Fibroblast of skin of right biceps (primary cell): Measurements from ENCODE around the gene LPIN2.
A peak's percentile ranks its signal among the peaks of the same experiment; 100 is the strongest.
"Not testable (repeated sequence)": the region's sequence is repeated elsewhere in the genome, so short reads cannot be mapped to it uniquely, and the experiment has no call there.

Source experiments
- DNase-seq: peaks from one replicate; pipeline ENCODE4 v3.0.0-alpha.2; 2013

The LPIN2 gene

DNA sequence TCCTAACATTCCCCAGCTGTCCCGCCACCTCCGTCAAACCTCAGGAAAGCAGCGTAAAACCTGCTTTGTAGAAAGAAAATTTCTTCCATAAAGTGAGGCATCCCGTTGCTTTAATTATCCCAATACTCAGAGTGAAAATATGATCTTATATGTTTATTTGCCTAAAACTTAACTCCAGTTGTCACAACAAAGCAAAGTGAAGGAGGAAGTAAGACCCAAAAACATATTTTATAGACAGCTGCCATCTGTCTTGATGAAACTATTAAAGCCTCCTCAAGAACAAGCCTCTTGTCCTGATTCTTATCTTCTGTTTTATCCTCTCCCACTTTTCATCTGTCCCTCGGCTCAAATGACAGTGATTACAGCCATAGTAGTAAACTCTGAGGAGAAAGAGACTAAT is 28.9 kb upstream of the LPIN2 start:
- DNase-seq: no peak

DNA sequence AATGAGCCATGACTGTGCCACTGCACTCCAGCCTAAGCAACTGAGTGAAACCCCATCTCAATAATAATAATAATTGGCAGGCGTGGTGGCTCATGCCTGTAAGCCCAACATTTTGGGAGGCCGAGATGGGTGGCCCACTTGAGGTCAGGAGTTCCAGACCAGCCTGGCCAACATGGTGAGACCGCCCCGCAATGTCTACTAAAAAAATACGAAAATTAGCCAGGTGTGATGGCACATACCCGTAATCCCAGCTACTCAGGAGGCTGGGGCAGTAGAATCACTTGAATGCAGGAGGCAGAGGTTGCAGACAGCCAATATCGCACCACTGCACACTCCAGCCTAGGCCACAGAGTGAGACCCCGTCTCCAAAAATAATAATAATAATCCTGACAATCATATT is 27.9 kb upstream of the LPIN2 start:
- DNase-seq: no peak

GRCh38 chr18:3040173-3040572 is 27.2 kb upstream of the LPIN2 start:
- no peak for DNase-seq

- DNase-seq: peak; percentile 36
Observed at GRCh38 chr18:3037423-3037915, 24.5 kb upstream of the LPIN2 start.

DNA sequence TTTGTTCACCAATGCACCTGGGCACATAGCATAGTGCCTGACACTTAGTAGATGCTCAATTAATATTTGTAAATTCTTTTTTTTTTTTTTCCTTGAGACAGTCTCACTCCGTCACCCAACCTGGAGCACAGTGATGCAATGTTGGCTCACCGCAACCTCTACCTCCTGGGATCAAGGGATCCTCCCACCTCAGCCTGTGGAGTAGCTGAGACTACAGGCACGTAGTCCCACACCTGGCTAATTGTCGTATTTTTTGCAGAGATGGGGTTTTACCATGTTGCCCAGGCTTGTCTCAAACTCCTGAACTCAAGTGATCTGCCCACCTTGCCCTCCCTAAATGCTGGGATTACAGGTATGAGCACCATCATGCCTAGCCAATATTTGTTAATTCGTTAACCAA is 23.2 kb upstream of the LPIN2 start:
- no peak for DNase-seq

GRCh38 chr18:3035635-3036034 is 22.7 kb upstream of the LPIN2 start:
- no peak for DNase-seq

DNA sequence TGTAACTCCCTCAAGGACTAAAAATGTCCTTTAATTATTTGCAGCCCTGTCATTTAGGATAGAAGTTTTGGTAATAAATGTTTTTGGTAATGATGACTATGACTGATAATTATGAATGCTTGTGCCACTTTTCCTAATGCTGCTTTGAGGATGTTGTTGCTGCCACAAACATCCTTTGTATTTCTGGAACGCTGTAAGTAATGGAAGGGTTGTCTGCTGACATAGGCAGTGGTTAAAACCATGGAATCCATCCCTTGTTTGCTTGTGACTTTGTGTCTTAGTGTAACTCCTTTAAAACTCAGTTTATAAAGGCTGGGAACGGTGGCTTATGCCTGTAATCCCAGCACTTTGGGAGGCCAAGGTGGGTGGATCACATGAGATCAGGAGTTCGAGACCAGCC is 19.8 kb upstream of the LPIN2 start:
- DNase-seq: peak; percentile 24

GRCh38 chr18:3029215-3029952 is 16.4 kb upstream of the LPIN2 start:
- peak; percentile 48 for DNase-seq

DNA sequence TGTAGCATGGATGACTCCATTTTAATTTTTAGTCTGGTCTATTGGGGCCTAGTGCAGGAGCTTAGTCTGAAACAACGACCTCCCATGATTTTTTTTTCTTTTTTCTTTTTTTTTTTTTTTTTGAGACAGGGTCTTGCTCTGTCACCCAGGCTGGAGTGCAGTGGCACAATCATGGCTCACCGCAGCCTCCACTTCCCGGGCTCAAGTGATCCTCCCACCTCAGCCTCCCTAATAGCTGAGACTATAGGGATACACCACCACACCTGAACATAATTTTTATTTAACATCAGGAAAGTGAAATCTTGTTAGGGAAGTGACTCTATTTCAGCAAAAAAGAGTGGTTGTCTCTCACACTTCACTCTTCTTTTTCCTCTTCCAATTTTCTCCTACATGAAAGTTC is 15.2 kb upstream of the LPIN2 start:
- DNase-seq: not testable (repeated sequence)

DNA sequence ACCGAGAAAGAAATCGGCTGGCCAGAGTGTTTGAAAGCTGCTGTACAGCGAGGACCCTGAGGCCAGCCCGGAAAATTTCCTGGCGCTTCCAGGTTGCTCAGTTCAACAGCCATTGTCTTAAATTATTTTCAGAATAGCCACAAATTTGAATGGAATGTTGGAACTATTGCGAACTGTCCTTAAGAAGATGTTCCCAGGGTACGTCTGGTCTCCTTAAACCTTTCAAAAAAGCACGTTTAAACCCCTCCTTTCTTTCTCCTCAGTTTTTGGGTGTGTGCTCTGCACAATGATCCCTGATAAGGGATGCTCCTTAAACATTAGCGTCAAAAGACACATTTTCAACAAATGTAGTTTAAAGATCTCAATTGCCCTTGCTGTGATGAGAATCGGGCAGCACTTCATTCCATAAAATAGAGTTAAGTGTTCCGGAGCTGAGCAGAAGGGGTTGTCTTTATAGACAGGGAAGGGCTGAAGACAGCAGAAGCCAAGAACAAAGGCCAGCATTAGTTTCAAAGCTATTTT is 14.5 kb upstream of the LPIN2 start:
- DNase-seq: peak; percentile 7

DNA sequence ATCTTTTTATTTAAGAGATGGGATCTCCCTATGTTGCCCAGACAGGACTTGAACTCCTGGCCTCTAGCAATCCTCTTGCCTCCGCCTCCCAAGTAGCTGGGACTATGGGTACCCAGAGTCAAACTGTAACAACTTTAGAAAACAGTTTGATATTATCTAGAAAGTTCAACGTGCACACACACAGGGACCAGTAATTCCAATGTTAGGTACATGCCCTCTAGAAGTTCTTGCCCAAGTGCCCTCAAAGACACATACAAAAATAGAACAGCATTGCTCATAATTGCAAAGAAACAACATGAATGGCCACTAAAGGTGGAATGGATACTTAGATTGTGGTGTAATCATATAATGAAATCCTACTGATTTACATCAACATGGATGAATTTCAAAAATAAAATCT is 12.6 kb upstream of the LPIN2 start:
- DNase-seq: no peak

- not testable (repeated sequence) for DNase-seq
Observed at GRCh38 chr18:3023603-3024002, 10.7 kb upstream of the LPIN2 start.

DNA sequence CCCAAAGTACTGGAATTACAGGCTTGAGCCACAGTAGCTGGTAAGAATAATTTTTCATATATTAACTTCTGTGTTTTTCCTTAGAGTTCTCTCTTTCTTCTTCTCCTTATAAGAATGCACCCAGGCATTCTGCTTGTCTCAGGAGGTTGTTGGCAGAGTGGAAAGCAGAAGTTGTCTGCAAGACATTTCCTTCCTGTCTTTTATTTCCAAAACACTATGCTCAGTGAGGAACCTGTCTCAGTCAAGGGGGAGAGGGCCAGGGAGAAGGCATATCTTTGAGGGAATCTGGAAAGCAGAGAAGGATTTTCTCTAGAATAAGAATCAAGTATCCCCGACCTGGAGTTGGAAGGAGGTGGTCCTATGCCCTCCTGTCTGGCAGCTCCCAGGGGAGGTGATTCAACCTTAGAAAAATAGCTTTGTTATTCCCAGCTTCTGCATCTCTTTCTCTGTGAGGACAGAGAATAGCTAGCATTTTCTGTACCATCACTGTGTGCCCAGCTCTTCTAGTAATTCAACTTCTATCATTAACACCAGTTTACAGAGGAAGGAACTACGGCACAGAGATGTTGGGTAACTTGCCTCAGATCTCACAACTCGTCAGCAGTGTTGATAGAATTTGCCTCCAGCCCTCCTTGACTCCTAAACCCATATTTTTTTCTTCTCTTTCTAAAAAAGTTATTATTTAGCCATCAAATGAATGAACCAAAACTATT is 3.8 kb upstream of the LPIN2 start:
- no peak for DNase-seq

- DNase-seq: no peak
Observed at GRCh38 chr18:3015851-3016250, 2.9 kb upstream of the LPIN2 start.

- peak; percentile 72 for DNase-seq
Observed at GRCh38 chr18:3015204-3015592, 2.3 kb upstream of the LPIN2 start.

DNA sequence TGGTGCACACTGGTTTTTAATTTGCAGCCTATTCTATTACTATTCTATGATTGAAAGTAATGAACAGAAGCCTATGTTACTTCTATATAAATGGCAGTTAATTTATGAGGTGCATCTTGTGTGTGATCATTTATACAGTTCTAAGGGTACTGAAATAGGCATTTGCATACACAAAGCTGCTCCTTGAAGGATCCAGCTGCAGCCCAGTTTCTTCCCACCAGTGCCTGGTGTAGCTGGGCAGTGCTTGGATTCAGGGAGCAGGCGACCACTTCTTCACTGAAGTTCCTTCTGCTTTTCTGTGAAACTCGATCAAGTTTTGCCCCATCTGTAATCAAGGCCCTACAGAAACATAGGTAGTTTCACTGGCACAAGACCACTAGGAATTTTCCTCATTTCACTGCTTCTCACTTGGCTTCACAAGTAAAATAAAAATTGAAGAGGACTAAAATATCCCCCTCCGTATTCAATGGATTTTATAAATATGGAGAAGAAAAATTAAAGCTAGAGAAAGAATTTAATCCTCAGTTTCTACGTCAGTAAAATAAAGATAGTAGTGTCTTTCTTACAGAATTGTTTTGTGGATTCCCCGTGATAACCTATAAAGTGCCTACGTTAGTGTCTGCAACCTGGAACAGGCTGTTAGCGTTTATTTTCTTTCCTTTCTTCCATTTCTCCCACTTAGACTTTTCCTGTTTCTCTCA is 1.7 kb upstream of the LPIN2 start:
- no peak for DNase-seq

DNA sequence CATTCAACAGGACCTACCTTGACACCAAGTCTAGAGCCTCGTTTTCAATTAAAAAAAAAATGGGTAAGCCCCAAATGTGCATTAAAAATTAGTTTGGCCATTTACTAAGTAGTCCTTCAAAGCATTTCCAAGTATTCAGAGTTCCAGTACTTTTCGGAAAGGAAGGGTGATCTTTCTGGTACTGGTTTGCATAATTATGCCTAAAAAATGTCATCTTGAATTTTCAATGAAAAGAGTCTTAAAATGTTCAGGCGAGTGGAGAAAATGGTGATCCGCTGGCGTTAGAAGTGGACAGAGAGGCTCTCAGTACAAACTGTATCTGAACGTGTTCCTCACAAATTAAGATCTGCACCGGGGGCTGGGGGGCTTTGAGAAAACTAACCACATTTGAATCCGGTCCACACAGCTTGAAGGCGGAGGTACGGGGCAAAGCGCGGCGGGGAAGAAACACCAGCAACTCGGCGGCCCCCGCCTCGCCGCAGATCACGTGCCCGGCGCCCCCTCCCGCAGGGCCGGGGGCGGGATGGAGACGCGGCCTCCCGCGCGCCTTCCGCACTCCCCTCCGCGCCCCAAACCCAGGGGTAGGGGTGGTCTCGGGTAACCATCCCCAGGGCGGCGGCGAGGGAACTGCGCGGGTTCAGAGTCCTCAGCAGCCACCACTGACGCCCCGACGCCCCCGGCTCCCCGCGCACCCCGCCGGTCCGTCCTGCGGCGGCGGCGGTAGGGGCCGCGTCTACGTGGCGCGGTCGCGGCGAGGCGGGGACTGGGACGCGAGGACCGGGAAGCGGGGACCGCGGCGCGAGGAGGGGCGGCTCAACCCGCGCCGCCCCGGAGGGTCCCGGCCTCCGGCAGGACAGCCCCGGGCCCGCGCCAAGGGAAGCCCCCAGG is 564 bp downstream of the LPIN2 start:
- peak; percentile 35 for DNase-seq

DNA sequence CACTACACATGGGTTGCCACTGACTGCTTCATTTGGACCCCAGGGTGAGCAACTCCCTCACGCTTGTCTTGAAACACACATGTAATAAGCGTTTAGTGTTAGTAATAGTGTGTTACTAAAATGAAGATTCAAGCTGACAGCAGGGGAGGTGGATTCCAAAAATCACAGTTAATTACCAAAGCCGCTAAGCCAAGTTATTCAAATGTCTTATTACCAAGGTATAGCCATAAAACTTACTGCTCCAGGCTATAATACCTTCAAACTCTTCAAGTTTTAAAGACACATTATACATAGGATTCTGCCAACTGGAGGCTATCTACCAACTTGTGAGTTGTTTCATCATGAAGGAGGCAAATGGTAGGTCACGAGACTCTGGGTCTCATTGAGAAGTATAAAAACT is 2.9 kb downstream of the LPIN2 start:
- DNase-seq: no peak

- peak; percentile 77 for DNase-seq
Observed at GRCh38 chr18:3008541-3008940, 4.4 kb downstream of the LPIN2 start.

DNA sequence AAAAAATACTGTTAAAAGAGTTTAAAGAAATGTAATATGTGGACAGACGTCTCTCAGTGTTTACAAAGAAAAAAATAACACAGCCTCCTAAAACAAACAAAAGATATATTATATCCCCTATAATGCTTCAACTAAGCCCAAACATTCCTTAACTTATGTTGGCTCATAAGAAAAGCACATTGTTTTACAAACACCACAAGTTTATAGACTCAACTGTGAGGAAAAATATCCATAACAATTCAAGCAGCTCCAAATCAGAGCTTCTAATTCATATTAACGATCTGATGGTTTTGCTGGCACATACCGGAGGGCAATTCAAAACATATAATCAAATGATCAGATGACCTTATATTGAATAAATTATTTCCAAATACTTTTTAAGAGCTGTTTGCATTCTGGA is 5.5 kb downstream of the LPIN2 start:
- no peak for DNase-seq

GRCh38 chr18:3005462-3005861 is 7.5 kb downstream of the LPIN2 start:
- DNase-seq: no peak

DNA sequence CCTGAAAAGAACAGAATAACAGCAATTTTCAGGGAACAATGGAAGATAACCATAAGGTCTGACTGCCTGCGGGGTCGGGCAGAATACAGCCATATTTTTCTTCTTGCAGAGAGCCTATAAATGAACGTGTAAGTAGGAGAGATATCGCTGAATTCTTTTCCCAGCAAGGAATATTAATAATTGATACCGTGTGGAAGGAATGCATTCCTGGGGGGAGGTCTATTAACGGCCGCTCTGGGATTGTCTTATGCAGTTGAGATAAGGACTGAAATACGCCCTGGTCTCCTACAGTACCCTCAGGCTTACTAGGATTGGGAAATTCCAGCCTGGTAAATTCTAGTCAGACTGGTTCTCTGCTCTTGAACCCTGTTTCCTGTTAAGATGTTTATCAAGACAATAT is 9.2 kb downstream of the LPIN2 start:
- DNase-seq: not testable (repeated sequence)

DNA sequence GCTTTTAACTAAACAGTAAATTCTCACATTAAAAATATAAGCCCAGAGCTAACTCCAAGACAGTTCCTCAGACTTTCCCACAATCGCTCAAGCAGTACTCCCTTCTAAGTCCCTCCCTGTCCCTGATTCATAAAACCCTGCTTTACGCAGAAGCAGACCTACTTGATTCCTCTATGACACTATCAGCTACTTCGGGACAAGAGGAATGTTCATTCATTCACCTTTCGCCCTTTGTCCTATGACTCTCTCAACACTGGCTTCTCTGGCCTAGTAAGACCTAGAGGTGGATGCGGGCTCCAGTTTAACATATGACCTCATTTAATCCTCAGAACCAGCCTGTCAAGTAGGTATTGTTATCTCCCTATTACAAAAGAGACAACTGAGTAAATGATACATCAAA is 10.2 kb downstream of the LPIN2 start:
- DNase-seq: no peak
